Frontal cortex (tissue), 4 donors: ENCODE data around the gene FAM131B. TPM values are rescaled to one million over a fixed set of nuclear protein-coding genes. Genes with fewer than 3 reads are reported as not detected.

ENCODE experiments used
- DNase-seq, 2 donors: peaks; one replicate each; pipeline ENCODE4 v3.0.0; 2012; ENCODE audit warnings: low spot score in 2 of 2
- FAIRE-seq: peaks from 2 replicates; lab custom pipeline; 2012; peaks lifted over from hg19 to GRCh38; lab: Jason Lieb, UNC
- total RNA-seq: library from RNA; depleted of rRNA; stranded (reverse); fragments of >200 nt; gene quantifications from one replicate; pipeline ENCODE4 v1.2.3, GENCODE V29; 2014
- donor health status: control.
- donor health status: control.
- donor health status: control.

Gene FAM131B
- total RNA-seq, 1 donor from 2014 or later = 73.8 TPM

GRCh38 chr7:143363016-143363937 lies 764 bp upstream of the FAM131B start:
- no peak for DNase-seq

GRCh38 chr7:143361552-143362130 lies 872 bp downstream of the FAM131B start:
- DNase-seq (peak in 1 of 2 donors; percentile 70), FAIRE-seq (no peak)

More at GRCh38 chr7:143363016-143363937, 764 bp upstream of the FAM131B start:
- no peak for FAIRE-seq

GRCh38 chr7:143360788-143361551 lies 1.5 kb downstream of the FAM131B start:
- peak; percentile 61 to 78 for DNase-seq
- FAIRE-seq = no peak

GRCh38 chr7:143359771-143360353 lies 2.7 kb downstream of the FAM131B start:
- FAIRE-seq (no peak), DNase-seq (no peak)

- no peak for FAIRE-seq
These were observed 3.9 kb downstream of the FAM131B start for GRCh38 chr7:143358626-143359025.

GRCh38 chr7:143356414-143357050 lies 6.0 kb downstream of the FAM131B start:
- no peak for FAIRE-seq
- no peak for DNase-seq

More at GRCh38 chr7:143358626-143359025, 3.9 kb downstream of the FAM131B start:
- DNase-seq = no peak

- no peak for FAIRE-seq
- DNase-seq = no peak
These were observed 6.8 kb downstream of the FAM131B start for GRCh38 chr7:143355450-143356385.

- FAIRE-seq (no peak), DNase-seq (no peak)
These were observed 7.5 kb downstream of the FAM131B start for GRCh38 chr7:143354965-143355364.

- no peak for FAIRE-seq
- DNase-seq = no peak
These were observed 8.1 kb downstream of the FAM131B start for GRCh38 chr7:143354376-143354775.

GRCh38 chr7:143352531-143353002 lies 9.9 kb downstream of the FAM131B start:
- FAIRE-seq (no peak), DNase-seq (no peak)

GRCh38 chr7:143351574-143351973 lies 10.9 kb downstream of the FAM131B start:
- FAIRE-seq (no peak), DNase-seq (no peak)

GRCh38 chr7:143351060-143351459 lies 11.5 kb downstream of the FAM131B start:
- FAIRE-seq (no peak), DNase-seq (no peak)

- FAIRE-seq (no peak), DNase-seq (no peak)
These were observed 14.6 kb downstream of the FAM131B start for GRCh38 chr7:143347950-143348349.

GRCh38 chr7:143346018-143346417 lies 16.5 kb downstream of the FAM131B start:
- FAIRE-seq (no peak), DNase-seq (no peak)

GRCh38 chr7:143345428-143345900 lies 17.0 kb downstream of the FAM131B start:
- DNase-seq = no peak
- no peak for FAIRE-seq

GRCh38 chr7:143343596-143343995 lies 18.9 kb downstream of the FAM131B start:
- FAIRE-seq (no peak), DNase-seq (no peak)

- FAIRE-seq (no peak), DNase-seq (no peak)
These were observed 20.7 kb downstream of the FAM131B start for GRCh38 chr7:143341842-143342241.

- DNase-seq (no peak), FAIRE-seq (no peak)
These were observed 25.3 kb downstream of the FAM131B start for GRCh38 chr7:143337216-143337615.
